Superior temporal gyrus (tissue), 1 donor: Measurements from ENCODE around the gene ASCC3.

Experiments
- DNase-seq: peaks from one replicate; pipeline ENCODE4 v3.0.0-alpha.2; 2016; ENCODE audit errors: extremely low spot score

Gene ASCC3

DNA sequence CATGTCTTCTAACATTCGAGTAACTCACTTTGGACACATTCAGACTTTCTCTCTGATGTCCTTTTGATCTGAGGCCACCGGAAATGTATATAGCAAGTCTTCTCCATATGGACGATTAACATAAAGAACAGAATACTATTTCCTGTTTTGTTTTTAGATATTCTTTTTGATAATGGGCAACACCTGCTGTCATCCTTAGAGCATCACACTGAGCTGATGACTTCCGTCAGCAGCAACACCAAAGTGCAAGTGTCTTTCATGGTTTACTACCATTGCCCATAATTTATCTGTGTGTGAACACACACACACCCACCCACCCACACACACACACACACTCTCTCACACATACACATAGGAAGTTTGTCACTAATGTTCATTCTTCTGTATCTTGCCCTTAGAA is 303.7 kb downstream of the ASCC3 start:
- no peak for DNase-seq

DNA sequence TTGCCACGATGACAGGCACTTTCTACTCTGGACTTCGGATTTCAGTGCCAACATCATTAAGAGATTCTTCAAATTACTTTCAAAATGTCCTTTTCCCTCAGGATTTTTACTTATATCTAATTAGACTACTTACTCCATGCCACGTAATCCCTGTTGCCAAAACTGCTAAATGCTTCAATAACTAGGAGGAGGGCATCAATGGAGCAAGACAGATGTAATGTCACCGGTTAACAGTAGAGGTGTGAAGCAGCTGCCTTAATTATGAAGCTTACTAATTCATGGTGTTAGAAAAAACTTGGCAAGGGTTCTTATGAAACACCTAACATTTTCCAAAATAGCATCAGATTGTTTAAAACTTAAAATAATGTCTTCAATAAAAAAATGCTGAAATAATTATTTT is 305.2 kb downstream of the ASCC3 start:
- no peak for DNase-seq

DNA sequence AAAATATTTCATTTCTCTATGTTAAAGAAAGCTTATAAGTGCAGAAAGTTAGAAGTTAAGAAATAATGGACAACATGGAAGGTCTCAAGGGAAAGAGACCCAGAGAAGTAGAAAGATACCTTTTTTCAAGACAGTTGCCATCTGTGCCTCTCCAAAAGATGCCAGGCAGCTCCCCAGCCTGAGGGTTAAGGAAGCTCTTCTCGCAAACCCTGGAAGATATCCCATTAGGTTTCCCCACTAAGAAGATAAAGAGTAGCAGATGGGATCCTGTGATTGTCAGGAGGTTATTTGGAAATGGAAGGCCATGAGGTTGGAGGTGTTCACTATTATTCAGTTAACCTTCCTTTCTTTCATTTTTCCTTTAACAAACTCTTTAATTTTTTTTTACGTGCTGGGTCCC is 306.3 kb downstream of the ASCC3 start:
- no peak for DNase-seq

DNA sequence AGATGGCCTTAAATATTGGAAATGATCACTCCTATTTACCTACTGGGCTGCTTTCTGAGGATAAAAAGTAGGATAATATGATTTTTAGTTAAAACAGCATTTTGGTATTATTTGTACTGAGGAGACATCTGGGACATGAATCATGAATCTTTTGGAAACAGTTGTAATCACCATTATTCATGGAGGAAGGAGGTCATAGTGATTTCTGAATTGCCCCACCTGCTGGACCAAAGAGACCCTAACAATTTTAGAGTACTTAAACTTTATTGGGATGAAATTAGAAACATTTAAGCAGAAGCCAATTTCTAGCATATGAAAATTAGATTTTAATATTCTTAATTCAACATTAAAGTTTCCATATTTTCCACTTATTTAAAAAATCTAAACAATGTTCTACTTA is 308.0 kb downstream of the ASCC3 start:
- no peak for DNase-seq

DNA sequence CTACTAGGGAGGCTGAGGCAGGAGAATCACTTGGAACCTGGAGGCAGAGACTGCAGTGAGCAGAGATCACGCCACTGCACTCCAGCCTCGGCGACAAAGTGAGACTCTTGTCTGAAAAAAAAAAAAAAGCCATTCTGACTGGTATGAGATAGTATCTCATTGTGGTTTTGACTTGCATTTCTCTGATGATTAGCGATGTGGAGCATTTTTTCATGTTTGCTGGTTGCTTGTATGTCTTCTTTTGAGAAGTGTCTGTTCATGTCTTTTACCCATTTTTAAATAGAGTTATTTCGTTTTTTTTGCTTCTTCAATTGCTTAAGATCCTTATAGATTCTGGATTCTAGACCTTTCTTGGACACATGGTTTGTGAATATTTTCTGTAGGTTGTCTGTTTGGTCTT is 312.9 kb downstream of the ASCC3 start:
- no peak for DNase-seq

DNA sequence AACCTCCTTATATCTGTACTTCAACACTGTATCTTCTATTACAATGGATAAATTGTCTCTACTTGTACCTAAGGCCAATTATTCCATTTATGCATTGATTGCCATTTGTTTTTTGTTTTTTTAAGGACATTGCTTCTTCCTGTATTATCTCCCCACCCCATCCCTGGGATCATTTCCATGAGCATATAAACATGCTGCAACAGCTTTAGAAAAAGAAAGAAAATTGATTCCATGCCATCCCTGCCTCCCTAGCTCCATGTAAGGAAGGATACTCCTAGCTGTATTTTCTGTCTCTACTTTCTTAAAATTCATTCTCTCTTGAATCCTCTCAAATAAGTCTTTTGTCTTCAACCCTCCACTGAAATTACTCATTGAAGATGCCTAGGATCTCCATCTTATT is 314.6 kb downstream of the ASCC3 start:
- no peak for DNase-seq

DNA sequence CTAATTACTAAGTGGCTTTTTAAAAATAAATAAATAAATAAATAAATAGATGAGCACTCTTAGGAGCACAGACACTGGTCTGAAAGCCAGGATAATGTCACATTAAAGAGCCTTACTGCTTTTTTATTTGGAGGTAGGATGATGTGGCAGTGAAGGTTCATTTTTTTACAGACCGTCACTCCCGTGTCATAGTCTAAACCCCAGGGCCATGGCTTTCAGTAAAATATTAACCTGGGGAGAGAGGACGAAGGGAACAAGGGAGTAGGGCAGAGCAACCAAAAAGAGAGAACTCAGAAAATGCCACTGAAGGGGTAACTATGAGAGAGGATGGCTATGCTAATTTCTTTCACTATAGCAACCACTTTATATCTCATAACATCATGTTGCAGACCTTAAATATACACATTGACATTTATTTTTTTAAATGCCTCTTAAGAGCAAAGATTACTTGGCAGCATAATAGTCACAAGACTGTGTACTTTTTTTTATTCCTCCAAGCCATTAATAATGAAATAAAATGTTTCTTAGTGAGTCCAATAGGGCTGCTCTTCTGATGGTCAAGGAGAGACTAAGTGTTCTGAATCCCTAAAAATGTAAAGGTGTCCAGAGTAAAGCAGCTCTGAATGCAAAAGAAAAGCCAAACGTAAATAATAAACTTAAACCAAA is 315.6 kb downstream of the ASCC3 start:
- DNase-seq, result no peak

DNA sequence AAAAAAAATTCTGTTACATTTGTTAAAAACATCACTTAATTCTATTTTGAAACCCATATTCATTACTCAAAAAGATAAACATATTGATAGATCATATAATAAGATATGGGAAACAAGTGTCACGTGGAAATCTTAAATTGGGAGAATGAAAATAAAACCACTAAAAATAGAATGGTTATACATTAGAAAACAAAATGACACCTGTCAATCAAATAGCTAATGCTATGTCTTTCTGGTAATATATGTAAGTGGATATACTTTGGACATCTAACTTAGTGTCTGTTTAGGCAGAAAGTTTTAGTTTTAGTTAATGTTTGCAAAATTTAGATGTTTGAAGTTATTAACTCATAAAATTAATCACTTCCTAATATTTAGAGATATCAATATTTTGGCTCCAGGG is 321.3 kb downstream of the ASCC3 start:
- no peak for DNase-seq

DNA sequence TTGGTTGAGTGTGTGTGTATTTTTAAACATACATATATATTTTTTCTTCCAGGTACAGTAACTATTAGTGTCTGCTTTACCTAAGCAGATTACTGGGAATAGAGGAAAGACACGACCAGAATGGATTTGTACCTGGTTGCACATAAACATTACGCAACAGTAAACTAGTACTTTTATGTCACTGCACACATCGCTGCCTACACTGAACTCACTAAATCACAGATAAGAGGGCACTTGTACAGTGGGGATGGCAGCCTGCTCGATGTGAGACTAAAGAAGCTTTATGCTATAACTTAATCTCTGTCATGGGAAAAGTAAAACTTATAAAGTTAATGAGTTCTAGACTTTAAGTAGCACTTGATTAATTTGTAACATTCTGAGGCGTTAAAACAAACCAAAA is 326.9 kb downstream of the ASCC3 start:
- peak; percentile 37 for DNase-seq

DNA sequence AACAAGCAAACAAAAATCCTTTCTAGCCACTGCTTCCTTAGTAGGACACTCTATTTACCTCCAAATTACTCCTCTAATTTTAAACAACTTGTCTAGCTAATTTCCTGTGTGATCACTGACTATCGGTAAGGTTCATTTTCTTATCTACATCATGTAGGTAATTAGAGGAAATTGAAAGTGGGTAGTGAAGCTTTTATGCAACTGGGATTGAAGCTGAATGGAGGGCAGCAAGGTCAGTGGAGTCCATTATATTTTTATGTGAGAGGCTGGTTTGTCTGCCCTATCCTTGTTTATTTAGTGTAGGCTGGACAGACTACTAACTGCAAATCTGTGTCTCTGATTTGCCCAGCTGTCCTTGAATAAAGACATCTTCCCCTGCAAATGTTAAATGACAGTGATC is 327.9 kb downstream of the ASCC3 start:
- no peak for DNase-seq

DNA sequence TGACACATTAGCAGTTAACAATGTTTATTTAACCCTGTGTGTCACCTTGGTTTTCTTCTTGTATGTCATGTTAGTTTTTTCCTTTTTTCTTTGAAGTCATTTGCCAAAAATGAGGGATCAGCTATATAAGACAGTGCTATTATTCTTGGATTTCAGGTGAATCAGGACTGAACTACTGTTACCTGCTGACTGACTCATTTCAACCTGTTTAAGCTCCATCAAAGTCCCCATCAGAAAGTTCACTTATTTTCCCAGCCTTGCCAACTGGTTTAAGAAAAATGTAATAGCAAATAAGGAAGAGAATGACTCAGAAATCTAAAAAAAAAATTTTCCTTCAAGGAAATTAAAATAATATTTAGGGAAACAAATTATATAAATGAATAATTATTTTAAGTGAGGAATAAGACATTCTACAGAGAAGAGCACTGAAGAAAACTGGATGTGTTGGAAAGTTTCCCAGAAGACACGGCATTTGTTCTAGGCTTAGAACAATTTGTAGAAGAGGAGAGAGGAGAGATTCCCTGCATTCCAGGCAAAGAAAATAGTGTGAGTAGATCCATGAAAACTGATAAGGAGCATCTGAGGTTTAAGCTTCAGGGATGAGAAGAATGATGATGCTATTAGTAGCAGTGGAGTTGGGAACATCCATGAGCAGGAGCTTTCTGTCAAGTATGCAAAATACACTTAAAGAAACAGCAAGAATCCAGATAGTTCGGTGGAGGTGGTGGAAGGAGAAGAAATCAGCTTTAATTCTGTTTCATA is 331.5 kb downstream of the ASCC3 start:
- peak; percentile 55 for DNase-seq

DNA sequence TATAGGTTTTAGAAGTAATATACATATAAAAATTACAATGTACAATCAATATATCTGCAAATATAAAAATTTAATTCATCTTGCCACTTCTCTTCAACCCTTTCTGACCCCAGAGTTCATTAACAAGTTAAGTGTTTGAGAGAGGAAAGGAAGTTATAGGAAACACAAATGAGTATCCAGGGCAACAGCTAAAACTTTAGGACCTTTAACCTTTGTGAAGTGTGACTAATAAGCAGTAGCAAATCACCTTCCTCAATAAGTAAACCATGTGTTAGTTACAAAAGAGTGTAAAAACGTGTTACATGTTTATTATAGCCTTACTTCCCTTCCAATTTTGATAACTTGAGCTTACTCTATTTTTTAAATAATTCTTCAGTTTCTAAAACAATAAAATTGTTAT is 343.0 kb downstream of the ASCC3 start:
- no peak for DNase-seq

DNA sequence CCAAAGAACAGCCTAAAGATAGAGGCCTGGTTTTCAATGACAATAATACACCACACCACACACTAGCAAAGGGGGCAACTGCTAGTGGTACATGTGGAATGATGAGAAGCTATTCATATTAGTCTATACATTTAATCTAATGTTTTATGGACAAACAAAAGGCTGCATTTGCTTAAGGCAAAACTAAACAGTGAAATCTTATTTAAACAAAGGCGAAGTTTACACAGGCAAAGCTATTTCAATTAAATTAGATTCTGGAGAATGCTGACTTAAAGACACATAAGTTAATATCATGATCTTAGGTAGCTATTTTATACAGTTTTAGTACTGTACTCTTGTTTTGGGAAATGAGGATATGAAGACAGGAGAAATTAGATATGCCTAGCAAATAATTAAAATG is 362.5 kb downstream of the ASCC3 start:
- DNase-seq, result no peak

DNA sequence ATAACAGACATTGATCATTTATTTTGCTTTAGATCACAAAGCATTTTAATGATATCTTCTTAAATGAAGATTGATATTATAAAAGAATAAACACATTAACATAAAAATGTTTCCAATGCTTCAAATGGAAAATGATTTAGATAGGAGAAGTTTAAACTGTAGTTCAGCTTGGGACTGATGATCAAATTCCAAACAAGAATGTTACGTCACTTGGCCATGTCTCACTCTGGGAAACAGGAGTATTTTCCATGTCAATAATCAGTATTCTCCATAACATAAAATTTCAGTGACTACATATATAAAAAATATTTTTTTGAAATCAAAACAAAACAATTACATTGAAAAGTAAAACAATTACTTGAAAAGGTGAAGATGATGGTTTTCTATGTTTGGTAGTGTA is 363.5 kb downstream of the ASCC3 start:
- DNase-seq, result no peak

DNA sequence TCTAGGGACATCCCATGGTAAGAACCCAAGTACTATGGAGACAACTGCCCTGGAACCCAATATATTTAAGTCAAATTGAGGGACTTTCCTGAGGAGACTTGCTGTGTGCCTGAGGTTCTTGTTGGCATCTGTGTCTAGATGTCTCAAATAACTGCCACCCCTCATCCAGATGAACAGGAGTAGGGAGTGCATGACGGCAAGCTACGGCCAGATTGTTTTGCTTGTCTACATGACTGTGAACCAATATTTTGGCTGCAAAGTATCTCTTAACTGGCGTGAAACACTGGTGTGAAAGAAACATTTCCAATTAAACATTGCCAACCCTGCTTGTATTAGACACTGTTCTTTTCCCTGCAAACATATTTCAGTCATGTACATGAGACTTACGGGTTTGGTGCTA is 364.0 kb downstream of the ASCC3 start:
- no peak for DNase-seq

DNA sequence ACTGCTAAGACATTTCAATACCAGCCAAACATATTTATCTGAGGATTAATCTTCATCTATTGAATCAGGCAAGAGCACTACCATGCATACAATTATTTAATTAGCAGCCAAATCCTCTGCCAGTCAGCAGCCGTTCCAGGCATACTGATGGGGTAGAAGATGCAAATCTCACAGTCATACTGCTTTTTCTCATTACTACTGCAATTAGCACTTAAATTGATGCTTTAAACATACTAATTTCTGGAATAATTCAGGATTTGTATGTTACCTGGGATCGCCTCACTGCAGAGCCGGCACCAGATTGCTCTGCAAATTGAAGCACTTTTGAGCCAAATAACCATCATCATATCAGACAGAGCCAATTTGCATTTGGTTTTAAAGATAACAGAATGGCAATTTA is 366.5 kb downstream of the ASCC3 start:
- DNase-seq, result no peak

DNA sequence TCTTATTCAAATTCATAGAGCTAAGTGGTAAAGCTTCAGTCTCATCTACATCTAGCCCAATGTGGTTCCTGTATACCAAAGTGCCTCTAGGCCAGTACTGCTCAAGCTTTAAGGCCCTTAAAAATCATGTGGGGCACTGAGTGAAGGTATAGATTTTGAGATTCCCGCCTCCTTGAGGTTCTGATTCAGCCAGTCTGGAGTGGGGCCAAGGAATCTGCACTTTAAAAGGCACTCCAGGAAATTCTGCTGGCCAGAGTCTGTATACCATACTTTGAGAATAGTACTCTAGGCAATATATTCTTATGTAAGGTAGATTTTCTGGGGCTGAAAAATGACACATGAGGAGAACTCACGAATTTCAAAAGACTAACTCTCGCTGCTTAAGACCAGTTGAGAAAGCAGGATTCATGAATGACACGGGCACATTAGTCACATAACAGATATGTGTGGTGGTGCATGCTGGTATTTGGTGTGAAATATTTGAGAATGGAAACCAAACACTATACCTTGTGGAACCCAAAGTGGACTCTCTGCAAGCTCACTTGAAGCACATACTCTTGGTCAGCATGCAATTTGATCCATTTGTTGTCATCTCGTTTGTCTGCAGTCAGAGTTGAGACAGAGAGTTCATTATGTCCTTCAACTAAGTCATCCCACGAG is 368.8 kb downstream of the ASCC3 start:
- DNase-seq, result no peak

DNA sequence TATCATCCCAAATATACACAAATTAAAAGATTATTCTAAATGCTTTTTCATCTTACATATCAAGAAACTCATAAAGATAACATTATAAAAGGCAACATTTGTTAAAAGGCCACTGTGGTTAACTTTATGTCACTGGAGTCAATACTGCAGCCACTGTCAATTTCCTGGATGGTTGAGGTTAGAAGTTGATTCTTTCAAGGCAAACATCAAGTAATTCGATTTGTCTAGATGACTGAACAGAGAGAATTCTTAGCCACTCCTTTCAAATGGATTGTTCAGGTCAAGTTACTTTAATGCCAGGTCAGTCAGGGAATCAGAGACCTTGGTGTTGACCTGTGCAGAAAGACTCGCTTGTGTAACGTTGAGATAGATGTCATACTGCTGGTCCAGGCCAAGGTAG is 372.0 kb downstream of the ASCC3 start:
- DNase-seq, result no peak

DNA sequence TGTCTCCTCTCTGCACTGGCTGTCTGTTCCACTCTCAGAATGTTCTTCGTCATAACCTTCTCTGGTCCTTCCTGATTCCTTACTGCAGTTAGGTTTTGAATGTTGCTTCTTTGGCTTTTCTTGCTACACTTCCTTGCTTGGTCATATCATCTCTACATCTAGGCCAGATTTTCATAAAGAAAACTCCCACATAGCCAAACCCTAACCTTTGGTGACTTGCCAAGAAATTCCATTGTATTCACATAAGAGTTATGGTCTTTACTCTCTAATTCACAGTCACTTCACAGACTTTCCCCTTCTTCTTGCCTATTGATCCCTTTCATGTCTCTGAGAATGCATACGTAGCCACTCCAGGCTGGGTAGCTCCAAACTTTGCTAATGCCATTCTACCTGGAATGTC is 374.5 kb downstream of the ASCC3 start:
- no peak for DNase-seq

DNA sequence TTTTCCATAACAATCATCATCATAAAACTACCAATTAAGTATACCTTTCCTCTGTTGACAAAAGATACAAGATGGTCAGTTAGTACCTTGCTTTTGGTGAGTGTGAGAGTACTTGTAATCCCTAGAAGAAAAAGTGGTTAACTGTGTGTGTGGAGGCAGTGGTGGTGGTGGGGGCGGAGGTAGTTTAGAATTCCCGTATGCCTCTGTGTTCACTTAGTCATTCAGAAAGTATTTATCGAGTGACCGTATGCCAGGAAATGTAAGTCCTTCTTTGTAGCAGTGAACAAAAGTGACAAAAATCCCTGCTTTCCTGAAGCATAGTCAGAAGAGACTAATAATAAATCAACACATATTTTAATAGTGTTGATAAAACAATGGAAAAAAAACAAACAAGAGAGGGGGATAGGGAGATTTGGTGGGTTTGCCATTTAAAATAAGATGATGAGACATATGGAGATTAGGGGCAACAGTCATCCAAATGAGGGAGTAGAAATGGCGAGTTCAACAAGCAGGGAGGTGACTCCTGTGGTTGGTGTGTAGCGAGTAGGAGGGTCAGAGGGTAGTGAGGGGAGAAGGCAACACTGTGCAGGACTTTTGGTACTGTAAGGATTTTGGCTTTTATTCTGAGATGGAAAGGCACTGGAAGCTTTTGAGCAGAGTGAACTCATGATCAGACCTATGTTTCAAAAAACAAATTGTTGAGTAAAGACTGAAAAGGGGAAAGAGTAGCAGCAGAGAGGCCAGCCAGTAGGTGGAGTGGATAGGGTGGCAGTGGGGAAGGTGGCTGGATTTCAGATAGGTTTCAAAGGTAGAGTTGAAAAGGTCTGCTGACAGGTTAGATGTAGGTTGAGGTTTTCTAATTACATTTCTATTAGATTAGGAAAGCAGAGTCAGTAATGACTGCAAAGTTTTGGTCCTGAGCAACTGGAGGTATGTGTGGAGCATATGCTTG is 376.1 kb downstream of the ASCC3 start:
- no peak for DNase-seq

DNA sequence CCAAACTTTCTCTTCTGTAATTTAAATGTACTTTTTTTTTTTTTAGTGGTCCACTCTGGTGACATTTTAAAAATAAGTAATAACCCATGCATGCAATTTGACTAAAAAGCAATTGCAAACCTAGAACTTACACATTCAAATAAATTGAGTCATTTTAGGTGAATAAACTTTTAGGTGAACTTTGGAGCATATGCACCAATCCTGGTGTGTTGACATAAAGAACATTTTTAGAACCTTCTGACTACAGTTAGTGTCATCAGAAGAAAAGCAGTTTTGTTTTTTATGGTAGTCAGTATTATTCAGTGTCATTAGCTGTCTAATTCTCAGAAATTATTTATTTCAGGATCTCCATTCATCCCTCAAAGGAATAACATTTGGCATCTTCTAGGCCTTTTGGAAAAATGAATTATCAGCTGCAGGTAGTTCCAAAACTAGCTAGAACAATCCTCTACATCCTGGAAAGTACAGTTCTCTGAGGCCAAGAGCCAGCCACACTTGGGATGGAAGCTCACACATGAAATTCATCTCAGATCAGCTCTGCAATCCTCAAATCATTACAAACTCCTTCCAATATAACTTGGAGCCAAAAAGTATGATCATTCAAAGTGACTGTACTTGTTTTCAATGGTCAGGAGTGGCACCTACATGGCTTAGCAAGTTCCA is 378.0 kb downstream of the ASCC3 start:
- no peak for DNase-seq
